SW480 (cell line): Measurements from ENCODE around the gene SNAPC1.
"Not testable (repeated sequence)": the region's sequence is repeated elsewhere in the genome, so short reads cannot be mapped to it uniquely, and the experiment has no call there.

ENCODE experiments used
- DNase-seq: peaks from one replicate; pipeline ENCODE4 v3.0.0-alpha.2; 2016; ENCODE audit warnings: low spot score

SNAPC1 gene

GRCh38 chr14:61750708-61751474, 11.3 kb upstream of the SNAPC1 start:
- DNase-seq = peak; percentile 84

GRCh38 chr14:61751475-61751989, 10.7 kb upstream of the SNAPC1 start:
- DNase-seq = no peak

- DNase-seq = no peak
These were observed 9.6 kb upstream of the SNAPC1 start for GRCh38 chr14:61752626-61753025.

GRCh38 chr14:61753631-61754030, 8.6 kb upstream of the SNAPC1 start:
- no peak for DNase-seq

GRCh38 chr14:61754627-61755381, 7.4 kb upstream of the SNAPC1 start:
- DNase-seq = no peak

GRCh38 chr14:61755382-61755742, 6.9 kb upstream of the SNAPC1 start:
- DNase-seq = not testable (repeated sequence)

GRCh38 chr14:61756135-61756534, 6.1 kb upstream of the SNAPC1 start:
- no peak for DNase-seq

GRCh38 chr14:61759878-61760277, 2.3 kb upstream of the SNAPC1 start:
- no peak for DNase-seq

GRCh38 chr14:61761557-61761956, 663 bp upstream of the SNAPC1 start:
- no peak for DNase-seq

GRCh38 chr14:61764342-61765122, 2.3 kb downstream of the SNAPC1 start:
- DNase-seq = no peak

GRCh38 chr14:61765225-61765943, 3.2 kb downstream of the SNAPC1 start:
- no peak for DNase-seq

GRCh38 chr14:61766151-61766550, 3.9 kb downstream of the SNAPC1 start:
- no peak for DNase-seq

GRCh38 chr14:61768240-61768639, 6.0 kb downstream of the SNAPC1 start:
- no peak for DNase-seq

- no peak for DNase-seq
These were observed 7.7 kb downstream of the SNAPC1 start for GRCh38 chr14:61769893-61770292.

- DNase-seq = no peak
These were observed 12.6 kb downstream of the SNAPC1 start for GRCh38 chr14:61774861-61775260.

GRCh38 chr14:61780125-61780524, 17.9 kb downstream of the SNAPC1 start:
- DNase-seq = no peak

- no peak for DNase-seq
These were observed 35.1 kb downstream of the SNAPC1 start for GRCh38 chr14:61797309-61797708.

- no peak for DNase-seq
These were observed 39.9 kb downstream of the SNAPC1 start for GRCh38 chr14:61802010-61802568.

- no peak for DNase-seq
These were observed 41.5 kb downstream of the SNAPC1 start for GRCh38 chr14:61803755-61804154.

GRCh38 chr14:61805451-61805850, 43.2 kb downstream of the SNAPC1 start:
- no peak for DNase-seq

GRCh38 chr14:61811882-61812346, 49.7 kb downstream of the SNAPC1 start:
- DNase-seq = no peak
